ENCODE results near the gene S100A1.

- TF ChIP-seq CTCF (IDR thresholded peaks at IDR 0.05; ENCODE audit: low read depth, low read length, poor library complexity, severe bottlenecking) (no peak), EZH2phosphoT487 (IDR thresholded peaks at IDR 0.05; ENCODE audit: borderline replicate concordance, low read length) (no peak)
Observed at GRCh38 chr1:153669606-153670005, 41.4 kb downstream of the S100A1 start.
